HUES48 (cell line): ENCODE measurements around the gene SPARC.
A peak's percentile ranks its signal among the peaks of the same experiment; 100 is the strongest.
"Not testable (repeated sequence)": the region's sequence is repeated elsewhere in the genome, so short reads cannot be mapped to it uniquely, and the experiment has no call there.

Experiments
- H3K27ac ChIP-seq: one replicate; pipeline ENCODE4 v1.7.0; 2013; ENCODE audit warnings: low read depth, low read length, inconsistent platforms
- H3K27me3 ChIP-seq: 2 replicates; pipeline ENCODE4 v1.6.1; 2013; ENCODE audit warnings: mild to moderate bottlenecking, low read length; ENCODE audit not compliant: control insufficient read depth, insufficient read depth
- H3K36me3 ChIP-seq: 2 replicates; pipeline ENCODE4 v1.6.1; 2013; ENCODE audit warnings: low read length; ENCODE audit not compliant: control insufficient read depth, insufficient read depth
- H3K4me1 ChIP-seq: 2 replicates; pipeline ENCODE4 v1.6.1; 2013; ENCODE audit warnings: mild to moderate bottlenecking, low read length; ENCODE audit not compliant: control insufficient read depth, insufficient read depth
- H3K4me3 ChIP-seq: 2 replicates; pipeline ENCODE4 v1.5.1; 2013; ENCODE audit warnings: mild to moderate bottlenecking, low read depth, low read length
- H3K9ac ChIP-seq: 2 replicates; pipeline ENCODE4 v1.6.1; 2013; ENCODE audit warnings: mild to moderate bottlenecking, low read depth, low read length, moderate library complexity
- H3K9me3 ChIP-seq: 2 replicates; pipeline ENCODE4 v1.6.1; 2013; ENCODE audit warnings: low read length; ENCODE audit not compliant: control insufficient read depth, insufficient read depth

SPARC gene

DNA sequence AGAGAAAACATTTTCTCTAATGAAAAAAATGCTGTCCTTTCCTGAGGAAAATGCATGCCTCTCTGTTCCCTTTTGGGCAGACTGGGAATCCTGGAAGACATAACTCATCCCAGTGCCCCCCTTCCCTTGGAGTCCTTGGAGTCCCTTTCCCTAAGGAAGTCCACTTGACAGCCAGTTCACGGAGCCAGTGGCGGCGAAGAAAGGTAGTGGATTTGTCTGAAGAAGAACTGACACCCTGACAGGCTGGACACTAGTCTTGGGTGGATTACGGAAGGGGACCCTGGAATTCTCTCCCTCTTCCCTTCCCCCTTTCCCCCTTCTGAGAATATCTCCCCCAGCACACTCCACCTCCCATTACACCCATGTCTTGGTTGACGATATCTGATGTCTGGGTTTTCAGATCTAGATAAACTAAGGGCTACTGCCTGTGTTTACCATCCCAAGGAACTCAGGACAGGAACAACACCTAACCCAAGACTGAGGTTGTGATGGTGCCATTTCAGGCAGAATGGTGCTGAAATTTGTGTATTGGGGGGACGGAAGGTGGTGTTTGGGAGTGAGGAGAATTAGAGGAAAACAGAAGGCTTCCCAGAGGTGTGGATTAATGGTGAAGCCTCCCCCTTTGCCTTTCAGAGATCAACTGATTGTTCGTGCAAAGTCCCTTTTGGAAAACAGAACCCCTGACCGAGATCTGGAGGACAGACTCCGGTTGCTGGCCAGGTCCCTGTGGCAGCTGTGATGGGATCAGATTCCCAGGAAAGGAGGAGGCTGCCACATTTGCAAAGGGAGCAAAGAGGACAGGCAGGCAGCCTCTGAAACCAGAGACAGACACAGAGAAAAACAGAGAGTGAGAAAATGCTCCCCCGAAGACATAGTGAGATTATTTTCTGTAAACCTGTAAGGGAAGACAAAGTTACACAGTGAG is 704 bp downstream of the SPARC start:
- no peaks in the 10 kb centered on the region for H3K9me3 ChIP-seq
- no peaks in the 10 kb centered on the region for H3K27me3 ChIP-seq
- H3K27ac ChIP-seq: peak overlapping the region; percentile 95
- peak overlapping the region; percentile 84 for H3K4me3 ChIP-seq
- H3K36me3 ChIP-seq: peaks cover 2% of the 10 kb centered on the region
- peak overlapping the region; percentile 64 for H3K9ac ChIP-seq
- H3K4me1 ChIP-seq: peaks cover 37% of the 10 kb centered on the region

DNA sequence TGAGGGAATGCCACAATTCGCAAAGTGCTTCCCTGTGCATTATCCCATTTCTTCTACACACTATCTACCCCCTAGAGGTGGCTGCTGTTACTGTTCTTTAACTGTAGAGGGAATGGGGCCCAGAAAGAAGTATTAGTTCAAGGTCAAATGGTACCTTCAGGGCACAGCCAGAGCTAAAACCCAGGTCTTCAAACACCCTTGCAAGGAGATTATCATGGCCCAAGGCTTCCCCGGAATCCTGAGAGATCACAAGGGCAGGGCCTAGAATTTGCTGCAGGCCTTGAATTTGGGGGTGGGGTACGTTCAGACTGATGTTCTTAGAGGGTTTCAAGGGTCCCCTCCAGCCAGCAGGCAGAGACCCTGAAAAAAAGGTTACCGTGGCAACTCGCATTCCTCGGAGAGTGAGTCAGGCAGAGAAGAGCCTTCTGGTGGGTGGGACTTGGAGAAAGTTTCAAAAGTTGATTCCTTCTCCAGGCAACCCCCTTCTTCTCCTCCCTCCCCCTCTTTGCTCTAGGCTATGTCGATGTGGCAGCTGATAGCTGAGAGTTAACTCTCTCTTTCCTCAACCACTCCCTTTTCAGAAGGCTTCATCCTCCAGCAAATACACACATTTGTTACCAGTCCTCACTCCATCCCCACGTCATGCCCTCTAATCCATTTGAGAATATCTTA is 1.9 kb downstream of the SPARC start:
- H3K27ac ChIP-seq: peak overlapping the region; percentile 95
- peak overlapping the region; percentile 84 for H3K4me3 ChIP-seq
- peaks cover 37% of the 10 kb centered on the region for H3K4me1 ChIP-seq
- H3K36me3 ChIP-seq: peaks cover 2% of the 10 kb centered on the region
- H3K9ac ChIP-seq: peak overlapping the region; percentile 64
- no peaks in the 10 kb centered on the region for H3K27me3 ChIP-seq
- no peaks in the 10 kb centered on the region for H3K9me3 ChIP-seq

GRCh38 chr5:151683986-151684588 is 2.6 kb downstream of the SPARC start:
- Histone ChIP-seq H3K4me3 (peak overlapping the region; percentile 84; the same call in 1 of the 2 replicates), H3K27ac (peak overlapping the region; percentile 95), H3K27me3 (no peaks in the 10 kb centered on the region), H3K36me3 (peaks cover 2% of the 10 kb centered on the region), H3K4me1 (peaks cover 37% of the 10 kb centered on the region), H3K9me3 (no peaks in the 10 kb centered on the region), H3K9ac (no peak overlapping the region; the same call in 1 of the 2 replicates)

- peaks cover 2% of the 10 kb centered on the region for H3K36me3 ChIP-seq
- H3K9me3 ChIP-seq: no peaks in the 10 kb centered on the region
- H3K4me3 ChIP-seq: no peak overlapping the region
- no peak overlapping the region for H3K27ac ChIP-seq
- H3K4me1 ChIP-seq: peaks cover 41% of the 10 kb centered on the region
- no peak overlapping the region for H3K9ac ChIP-seq
- H3K27me3 ChIP-seq: no peaks in the 10 kb centered on the region
These were observed 3.3 kb downstream of the SPARC start for GRCh38 chr5:151683444-151683843.

GRCh38 chr5:151682751-151683331 is 3.9 kb downstream of the SPARC start:
- H3K9me3 ChIP-seq: no peaks in the 10 kb centered on the region
- H3K9ac ChIP-seq: no peak overlapping the region
- H3K4me1 ChIP-seq: peaks cover 45% of the 10 kb centered on the region
- no peak overlapping the region for H3K27ac ChIP-seq
- no peaks in the 10 kb centered on the region for H3K27me3 ChIP-seq
- H3K4me3 ChIP-seq: no peak overlapping the region
- H3K36me3 ChIP-seq: peaks cover 4% of the 10 kb centered on the region

DNA sequence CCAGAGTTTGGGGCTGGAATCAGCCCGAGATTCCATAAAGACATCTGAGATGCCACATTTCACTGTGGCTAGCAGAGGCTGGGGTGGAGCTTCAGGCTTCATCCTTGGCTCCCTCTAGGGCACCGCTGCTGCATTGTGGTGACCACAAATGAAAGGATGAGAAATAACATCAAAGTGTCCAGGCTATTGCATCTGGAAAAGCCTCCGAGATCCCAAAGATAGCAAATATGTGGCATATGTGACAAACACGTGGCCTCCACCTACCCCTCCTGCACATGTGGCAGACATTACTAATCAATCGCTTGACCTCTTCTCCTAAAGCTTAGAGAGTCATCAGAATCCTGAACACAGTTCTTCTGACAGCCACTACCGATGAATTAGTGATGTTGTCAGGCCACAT is 4.5 kb downstream of the SPARC start:
- no peak overlapping the region for H3K9ac ChIP-seq
- no peak overlapping the region for H3K4me3 ChIP-seq
- no peaks in the 10 kb centered on the region for H3K9me3 ChIP-seq
- peaks cover 50% of the 10 kb centered on the region for H3K4me1 ChIP-seq
- no peaks in the 10 kb centered on the region for H3K27me3 ChIP-seq
- peaks cover 6% of the 10 kb centered on the region for H3K36me3 ChIP-seq
- H3K27ac ChIP-seq: no peak overlapping the region

GRCh38 chr5:151680944-151681427 is 5.7 kb downstream of the SPARC start:
- peaks cover 6% of the 10 kb centered on the region for H3K36me3 ChIP-seq
- H3K4me3 ChIP-seq: no peak overlapping the region
- no peak overlapping the region for H3K27ac ChIP-seq

DNA sequence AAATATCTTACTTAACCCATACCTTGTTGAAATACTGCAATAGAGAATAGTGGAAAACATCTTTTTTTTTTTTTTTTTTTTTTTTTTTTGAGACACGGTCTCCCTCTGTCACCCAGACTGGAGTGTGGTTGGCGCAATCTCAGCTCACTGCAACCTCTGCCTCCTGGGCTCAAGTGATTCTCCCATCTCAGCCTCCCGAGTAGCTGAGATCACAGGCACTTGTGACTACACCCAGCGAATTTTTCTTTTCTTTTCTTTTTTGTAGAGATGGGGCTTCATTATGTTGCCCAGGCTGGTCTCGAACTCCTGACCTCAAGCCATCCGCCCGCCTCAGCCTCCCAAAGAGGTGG is 6.6 kb downstream of the SPARC start:
- H3K27ac ChIP-seq, H3K36me3 ChIP-seq, H3K9ac ChIP-seq, H3K27me3 ChIP-seq, H3K4me3 ChIP-seq, H3K9me3 ChIP-seq: not testable (repeated sequence)
- H3K4me1 ChIP-seq: peaks cover 52% of the 10 kb centered on the region

More at GRCh38 chr5:151680944-151681427, 5.7 kb downstream of the SPARC start:
- Histone ChIP-seq H3K9me3 (no peaks in the 10 kb centered on the region), H3K9ac (no peak overlapping the region), H3K27me3 (no peaks in the 10 kb centered on the region), H3K4me1 (peaks cover 52% of the 10 kb centered on the region)

DNA sequence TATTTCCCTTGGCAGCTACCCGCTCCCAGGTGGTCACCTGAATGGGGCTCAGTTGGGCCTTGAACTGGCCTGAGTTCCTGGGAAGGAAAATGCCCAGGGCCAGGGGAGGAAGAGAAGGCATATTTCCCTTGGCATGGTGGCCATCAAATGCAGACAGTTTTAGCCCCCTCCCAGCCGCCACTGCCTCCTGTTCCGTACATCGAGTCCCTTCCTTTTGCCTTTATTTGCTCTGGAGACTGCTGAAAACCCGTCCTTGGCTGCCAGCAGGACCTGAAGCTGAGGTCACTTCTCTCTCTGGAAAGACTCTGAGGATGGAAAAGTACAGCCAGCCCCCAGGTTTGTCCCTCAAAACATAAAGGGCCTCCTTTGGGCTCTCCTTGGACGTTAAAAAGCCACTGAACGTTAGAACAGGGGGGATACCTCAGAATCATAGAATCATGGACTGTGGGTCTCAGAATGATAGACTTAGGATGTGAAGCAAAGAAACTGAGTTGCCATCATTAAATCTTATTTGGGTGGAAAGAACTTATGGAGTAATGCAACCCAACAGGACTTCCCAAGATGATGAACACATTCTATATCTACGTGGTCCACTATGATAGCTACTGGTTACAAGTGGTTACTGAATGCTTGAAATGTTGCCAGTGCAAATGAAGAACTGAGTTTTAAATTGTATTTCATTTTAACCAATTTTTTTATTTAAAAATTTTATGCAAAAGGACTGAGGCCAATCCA is 7.1 kb downstream of the SPARC start:
- no peaks in the 10 kb centered on the region for H3K9me3 ChIP-seq
- no peak overlapping the region for H3K9ac ChIP-seq
- no peak overlapping the region for H3K4me3 ChIP-seq
- H3K27me3 ChIP-seq: no peaks in the 10 kb centered on the region
- peaks cover 47% of the 10 kb centered on the region for H3K4me1 ChIP-seq
- H3K27ac ChIP-seq: no peak overlapping the region
- peaks cover 13% of the 10 kb centered on the region for H3K36me3 ChIP-seq

GRCh38 chr5:151678713-151679112 is 8.0 kb downstream of the SPARC start:
- Histone ChIP-seq H3K9me3 (no peaks in the 10 kb centered on the region), H3K4me1 (peaks cover 39% of the 10 kb centered on the region), H3K9ac (no peak overlapping the region), H3K27ac (no peak overlapping the region), H3K36me3 (peaks cover 19% of the 10 kb centered on the region), H3K4me3 (no peak overlapping the region), H3K27me3 (no peaks in the 10 kb centered on the region)
